Activated CD8-positive, alpha-beta T cell treated with anti-CD3 and anti-CD28 coated beads for 36 hours (primary cell): ENCODE measurements around the gene TBKBP1. TPM values are rescaled to one million over a fixed set of nuclear protein-coding genes. Genes with fewer than 3 reads are reported as not detected.

ENCODE experiments used
- ATAC-seq: fragments of 200-7000 bp; cut with Tn5 transposase; one replicate; pipeline ENCODE4 v1.10.0; 2021; ENCODE audit warnings: mild to moderate bottlenecking, moderate library complexity
- CTCF ChIA-PET: fragments of 350-600 bp; sonication (Branson Sonifier 250); formaldehyde crosslinking; loops from one replicate; lab custom pipeline; 2021; ENCODE audit warnings: antibody characterized with exemption; lab: Charles Lee
- POLR2A ChIA-PET: fragments of 350-600 bp; sonication (Branson Sonifier 250); formaldehyde crosslinking; loops from one replicate; lab custom pipeline; 2021; ENCODE audit warnings: antibody characterized with exemption; lab: Charles Lee
- DNase-seq: peaks from one replicate; pipeline ENCODE4 v3.0.0-alpha.2; 2020
- H3K27ac Mint-ChIP-seq: one replicate; pipeline ENCODE4 v1.8.0; 2021; ENCODE audit warnings: mild to moderate bottlenecking, mixed read lengths
- H3K27me3 Mint-ChIP-seq: one replicate; pipeline ENCODE4 v1.8.0; 2021; ENCODE audit warnings: mixed read lengths
- H3K36me3 Mint-ChIP-seq: one replicate; pipeline ENCODE4 v1.8.0; 2021; ENCODE audit warnings: low read depth, mixed read lengths
- H3K4me1 Mint-ChIP-seq: one replicate; pipeline ENCODE4 v1.8.0; 2021; ENCODE audit warnings: low read depth, mixed read lengths
- H3K4me3 Mint-ChIP-seq: one replicate; pipeline ENCODE4 v1.8.0; 2021; ENCODE audit warnings: mild to moderate bottlenecking, moderate library complexity, mixed read lengths
- H3K9me3 Mint-ChIP-seq: one replicate; pipeline ENCODE4 v1.8.0; 2021; ENCODE audit warnings: mixed read lengths
- intact Hi-C: fragments of 100-400 bp; cut with micrococcal nuclease; formaldehyde crosslinking; loops from one replicate; pipeline ENCODE4 v1.10.0; 2022
- total RNA-seq, 2 experiments: library from RNA; stranded (reverse); gene quantifications; one replicate each; pipeline ENCODE4 v1.2.3, GENCODE V29; 2021
- TF ChIP-seq, protein P1 (sequence below): fragments of 200-600 bp; IDR thresholded peaks from one replicate; pipeline ENCODE4 v1.8.0; 2022; ENCODE audit warnings: antibody characterized with exemption, mild to moderate bottlenecking

TBKBP1 gene
- total RNA-seq, 2 experiments from 2014 or later: 12.4 to 13.6 TPM

DNA sequence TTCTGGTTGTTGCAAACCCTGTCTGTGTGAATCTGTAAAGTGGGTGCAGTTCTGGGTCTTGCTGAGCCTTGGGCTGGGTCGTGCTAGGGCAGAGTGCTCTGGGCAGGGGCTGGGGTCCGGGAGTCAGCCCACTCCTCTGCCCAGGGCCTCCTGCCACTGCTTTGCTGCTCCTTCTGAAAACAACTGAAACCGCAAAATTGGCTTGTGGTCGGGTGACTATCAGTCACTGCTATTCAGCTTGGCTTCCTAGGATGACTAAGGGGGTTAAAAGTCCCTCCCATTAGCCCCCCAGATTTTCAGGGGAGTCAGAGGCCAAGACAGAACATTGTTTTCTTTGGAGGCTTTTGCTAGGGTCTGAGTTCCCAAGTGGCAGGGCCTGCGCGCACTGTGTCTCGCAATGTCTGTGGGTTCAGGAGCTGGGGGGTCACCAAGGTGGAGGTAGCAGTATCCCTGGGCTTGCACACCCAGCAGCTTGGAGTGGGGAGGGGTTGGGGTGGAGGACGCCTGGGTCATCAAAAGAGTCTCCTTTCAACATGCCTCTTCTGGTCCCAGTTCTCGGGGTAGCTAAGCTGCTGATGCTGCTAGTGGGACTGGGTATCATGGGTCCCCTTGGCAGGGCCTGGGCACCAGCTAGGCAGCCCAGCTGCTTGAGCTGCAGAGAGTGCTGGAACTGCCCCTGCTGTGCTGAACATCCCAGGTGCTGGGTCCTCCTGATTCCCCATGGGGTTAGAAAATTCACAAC lies 25.6 kb downstream of the TBKBP1 start:
- ChIA-PET POLR2A (interaction anchor here (0.8 to 11.4 kb wide), 11 partner anchors 9 to 389 kb away, joined by 3 to 233 read pairs (median 6); partner anchors contain the start of genes KPNB1, SNX11, TBKBP1 and TBX21), CTCF (interaction anchor here (1.1 to 13.9 kb wide), 4 partner anchors 13 to 25 kb away, joined by 3 to 240 read pairs (median 24); partner anchors contain the start of gene TBX21)
- DNase-seq (peak; percentile 98), ATAC-seq (peak; percentile 17)
- Mint-ChIP-seq H3K36me3 (no peaks in the 10 kb centered on the region), H3K9me3 (no peaks in the 10 kb centered on the region), H3K27me3 (no peaks in the 10 kb centered on the region), H3K27ac (peak overlapping the region; percentile 94), H3K4me1 (peaks cover 86% of the 10 kb centered on the region), H3K4me3 (peak overlapping the region; percentile 62)
- TF ChIP-seq, protein P1, sequence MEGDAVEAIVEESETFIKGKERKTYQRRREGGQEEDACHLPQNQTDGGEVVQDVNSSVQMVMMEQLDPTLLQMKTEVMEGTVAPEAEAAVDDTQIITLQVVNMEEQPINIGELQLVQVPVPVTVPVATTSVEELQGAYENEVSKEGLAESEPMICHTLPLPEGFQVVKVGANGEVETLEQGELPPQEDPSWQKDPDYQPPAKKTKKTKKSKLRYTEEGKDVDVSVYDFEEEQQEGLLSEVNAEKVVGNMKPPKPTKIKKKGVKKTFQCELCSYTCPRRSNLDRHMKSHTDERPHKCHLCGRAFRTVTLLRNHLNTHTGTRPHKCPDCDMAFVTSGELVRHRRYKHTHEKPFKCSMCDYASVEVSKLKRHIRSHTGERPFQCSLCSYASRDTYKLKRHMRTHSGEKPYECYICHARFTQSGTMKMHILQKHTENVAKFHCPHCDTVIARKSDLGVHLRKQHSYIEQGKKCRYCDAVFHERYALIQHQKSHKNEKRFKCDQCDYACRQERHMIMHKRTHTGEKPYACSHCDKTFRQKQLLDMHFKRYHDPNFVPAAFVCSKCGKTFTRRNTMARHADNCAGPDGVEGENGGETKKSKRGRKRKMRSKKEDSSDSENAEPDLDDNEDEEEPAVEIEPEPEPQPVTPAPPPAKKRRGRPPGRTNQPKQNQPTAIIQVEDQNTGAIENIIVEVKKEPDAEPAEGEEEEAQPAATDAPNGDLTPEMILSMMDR: no peak
- intact Hi-C loops: loop anchor here (2.0 kb wide), 2 partner anchors 13 to 17 kb away; partner anchors contain the start of gene TBX21

DNA sequence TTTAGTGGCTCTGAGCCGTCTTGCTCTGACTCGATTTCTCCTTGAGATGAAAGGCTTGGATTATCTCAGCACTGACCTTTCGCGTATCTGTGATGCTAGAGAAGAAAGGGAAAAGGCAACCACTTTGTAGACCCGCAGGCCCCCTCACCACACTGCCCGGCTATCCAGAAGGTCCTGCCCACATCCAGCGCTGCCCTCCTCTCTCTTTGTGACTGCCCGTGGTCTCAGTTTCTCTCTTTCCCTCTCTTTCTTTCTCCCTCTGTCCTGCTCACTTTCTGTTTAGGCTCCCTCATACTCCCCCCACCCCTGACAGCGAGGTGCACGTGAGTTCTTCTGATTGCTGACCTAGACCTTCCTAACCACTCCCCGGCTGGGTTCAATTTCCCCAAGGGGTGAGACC lies 26.2 kb downstream of the TBKBP1 start:
- peak overlapping the region; percentile 62 for H3K4me3 Mint-ChIP-seq
- DNase-seq (peak; percentile 71), ATAC-seq (peak; percentile 0)
- H3K27ac Mint-ChIP-seq: peak overlapping the region; percentile 94
- H3K27me3 Mint-ChIP-seq: no peaks in the 10 kb centered on the region
- CTCF ChIA-PET: interaction anchor here (1.1 to 13.9 kb wide), 3 partner anchors 13 to 20 kb away, joined by 3 to 240 read pairs (median 40); partner anchors contain the start of gene TBX21
- no peaks in the 10 kb centered on the region for H3K36me3 Mint-ChIP-seq
- intact Hi-C loops: no loop called here
- TF ChIP-seq, protein P1: no peak
- H3K9me3 Mint-ChIP-seq: no peaks in the 10 kb centered on the region
- POLR2A ChIA-PET: interaction anchor here (0.8 to 11.4 kb wide), 5 partner anchors 14 to 70 kb away, joined by 3 to 233 read pairs (median 40); partner anchors contain the start of genes KPNB1, TBKBP1 and TBX21
- peaks cover 86% of the 10 kb centered on the region for H3K4me1 Mint-ChIP-seq

DNA sequence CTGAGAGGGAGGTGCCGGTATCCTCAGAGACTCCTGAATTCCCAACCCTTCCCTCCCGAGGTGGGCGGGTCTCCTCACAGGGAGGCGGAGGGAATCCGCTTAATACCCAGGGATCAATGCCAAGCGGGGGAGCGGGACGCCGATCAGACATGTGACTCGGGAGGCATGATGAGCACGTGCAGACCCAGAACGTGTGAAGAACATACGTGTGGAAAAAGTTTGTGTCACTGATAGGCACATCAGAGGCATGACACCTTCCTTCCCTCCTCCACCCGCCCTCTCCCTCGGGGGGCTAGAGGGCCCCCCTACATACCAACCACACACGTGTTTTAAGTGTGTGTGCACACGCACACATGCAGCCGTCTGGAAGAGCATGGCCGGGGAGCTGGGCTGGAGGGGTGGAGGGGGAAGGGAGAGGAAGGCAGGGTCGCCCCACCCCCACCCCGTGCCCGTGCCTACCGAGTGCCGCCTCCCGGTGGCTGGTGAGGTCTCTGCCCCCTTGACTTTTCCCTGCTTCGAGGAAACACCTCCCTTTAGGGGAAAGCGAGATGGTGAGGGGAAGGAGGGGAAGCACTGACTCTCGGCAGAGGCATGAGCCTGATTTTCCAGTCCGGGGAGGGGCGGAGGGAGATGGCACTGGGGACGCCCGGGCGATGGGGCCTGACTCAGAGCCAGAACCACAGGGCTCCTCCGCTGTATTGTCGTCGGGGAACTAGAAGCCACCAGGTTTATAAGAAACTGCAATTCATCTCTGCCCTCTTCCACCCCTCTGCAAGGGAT lies 27.0 kb downstream of the TBKBP1 start:
- DNase-seq (peak; percentile 100), ATAC-seq (peak; percentile 67)
- intact Hi-C loops: no loop called here
- ChIA-PET POLR2A (interaction anchor here (1.3 to 27.1 kb wide), 6 partner anchors 10 to 71 kb away, joined by 4 to 493 read pairs (median 14); partner anchors contain the start of genes KPNB1, TBKBP1 and TBX21), CTCF (interaction anchor here (0.6 to 2.7 kb wide), 6 partner anchors 9 to 105 kb away, joined by 3 to 21 read pairs (median 3); partner anchors contain the start of gene TBX21)
- no peaks in the 10 kb centered on the region for H3K36me3 Mint-ChIP-seq
- TF ChIP-seq, protein P1: peak; percentile 14
- no peaks in the 10 kb centered on the region for H3K9me3 Mint-ChIP-seq
- peaks cover 86% of the 10 kb centered on the region for H3K4me1 Mint-ChIP-seq
- H3K27me3 Mint-ChIP-seq: no peaks in the 10 kb centered on the region
- peak overlapping the region; percentile 62 for H3K4me3 Mint-ChIP-seq
- H3K27ac Mint-ChIP-seq: peak overlapping the region; percentile 94

DNA sequence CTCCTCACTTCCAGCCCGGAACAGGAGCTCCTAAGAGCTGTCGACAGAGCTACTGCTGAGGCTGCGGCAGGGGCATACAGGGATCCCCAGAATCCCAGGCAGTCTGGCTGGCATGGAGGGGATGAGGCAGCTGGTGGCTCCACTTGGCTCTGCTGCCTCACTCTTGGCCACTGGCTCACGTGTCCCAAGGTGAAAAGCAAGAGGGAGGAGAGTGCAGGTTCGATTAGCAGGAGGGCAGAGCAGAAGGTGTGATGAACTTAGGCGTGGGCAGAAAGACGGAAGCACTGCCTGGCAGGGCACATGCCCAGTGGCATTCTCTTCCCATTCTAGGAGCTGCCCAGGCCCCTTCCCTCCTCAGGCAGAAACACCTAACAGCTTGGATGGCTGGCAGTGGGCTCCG lies 27.8 kb downstream of the TBKBP1 start:
- TF ChIP-seq, protein P1: no peak
- H3K36me3 Mint-ChIP-seq: no peaks in the 10 kb centered on the region
- ChIA-PET CTCF (interaction anchor here (0.8 to 2.7 kb wide), 6 partner anchors 8 to 106 kb away, joined by 3 to 21 read pairs (median 3); partner anchors contain the start of gene TBX21), POLR2A (interaction anchor here (0.6 to 27.1 kb wide), 9 partner anchors 9 to 72 kb away, joined by 3 to 493 read pairs (median 6); partner anchors contain the start of genes KPNB1, TBKBP1 and TBX21)
- intact Hi-C loops: no loop called here
- no peaks in the 10 kb centered on the region for H3K27me3 Mint-ChIP-seq
- no peak for ATAC-seq
- H3K4me1 Mint-ChIP-seq: peaks cover 87% of the 10 kb centered on the region
- DNase-seq: peak; percentile 35
- peak overlapping the region; percentile 94 for H3K27ac Mint-ChIP-seq
- peak overlapping the region; percentile 62 for H3K4me3 Mint-ChIP-seq
- H3K9me3 Mint-ChIP-seq: no peaks in the 10 kb centered on the region
